ENCODE measurements around the gene PRICKLE2. TPM values are rescaled to one million over a fixed set of nuclear protein-coding genes. Genes with fewer than 3 reads are reported as not detected.
A peak's percentile ranks its signal among the peaks of the same experiment; 100 is the strongest.

Gene PRICKLE2
- total RNA-seq, 6 experiments from 2014 or later, result 2.4 to 4.4 (median 3.3) TPM

DNA sequence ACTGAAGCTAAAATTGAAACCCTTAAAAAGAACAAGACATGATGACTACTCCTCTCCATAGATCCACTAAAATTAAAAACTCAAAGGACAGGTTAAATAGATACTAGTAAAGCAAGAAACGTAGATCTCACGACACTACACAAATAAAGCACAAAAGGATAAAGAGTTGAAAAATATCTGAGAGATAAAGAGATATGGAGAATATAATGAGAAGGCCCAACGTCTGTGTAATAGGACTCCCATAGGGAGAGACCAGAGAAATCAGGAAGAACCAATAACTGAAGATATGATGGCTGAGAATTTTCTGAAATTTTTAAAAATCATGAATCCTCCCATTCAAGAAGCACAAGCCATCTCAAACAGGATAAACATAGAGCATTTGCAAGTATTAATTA lies 45.6 kb upstream of the PRICKLE2 start:
- H3K4me1 ChIP-seq, result peaks cover 0 to 27% (median 0%) of the 10 kb centered on the region in 4 donors
- no peaks in the 10 kb centered on the region for H3K36me3 ChIP-seq
- H3K27ac ChIP-seq, result no peak overlapping the region
- no peaks in the 10 kb centered on the region for H3K27me3 ChIP-seq
- DNase-seq, result no peak
- H3K9me3 ChIP-seq, result no peaks in the 10 kb centered on the region
- WGBS (ENCODE audit: insufficient coverage, low coverage, low lambda C conversion rate, missing lambda C conversion rate), result 65% methylated on average over 3 of the region's 3 CpGs
- H3K4me3 ChIP-seq, result no peak overlapping the region
- TF ChIP-seq, protein P1, sequence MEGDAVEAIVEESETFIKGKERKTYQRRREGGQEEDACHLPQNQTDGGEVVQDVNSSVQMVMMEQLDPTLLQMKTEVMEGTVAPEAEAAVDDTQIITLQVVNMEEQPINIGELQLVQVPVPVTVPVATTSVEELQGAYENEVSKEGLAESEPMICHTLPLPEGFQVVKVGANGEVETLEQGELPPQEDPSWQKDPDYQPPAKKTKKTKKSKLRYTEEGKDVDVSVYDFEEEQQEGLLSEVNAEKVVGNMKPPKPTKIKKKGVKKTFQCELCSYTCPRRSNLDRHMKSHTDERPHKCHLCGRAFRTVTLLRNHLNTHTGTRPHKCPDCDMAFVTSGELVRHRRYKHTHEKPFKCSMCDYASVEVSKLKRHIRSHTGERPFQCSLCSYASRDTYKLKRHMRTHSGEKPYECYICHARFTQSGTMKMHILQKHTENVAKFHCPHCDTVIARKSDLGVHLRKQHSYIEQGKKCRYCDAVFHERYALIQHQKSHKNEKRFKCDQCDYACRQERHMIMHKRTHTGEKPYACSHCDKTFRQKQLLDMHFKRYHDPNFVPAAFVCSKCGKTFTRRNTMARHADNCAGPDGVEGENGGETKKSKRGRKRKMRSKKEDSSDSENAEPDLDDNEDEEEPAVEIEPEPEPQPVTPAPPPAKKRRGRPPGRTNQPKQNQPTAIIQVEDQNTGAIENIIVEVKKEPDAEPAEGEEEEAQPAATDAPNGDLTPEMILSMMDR (IDR thresholded peaks at IDR 0.05), result no peak
- TF ChIP-seq POLR2A (IDR thresholded peaks at IDR 0.05), result no peak
- intact Hi-C loops (cut with DNase I), result no loop called here
- no peak for ATAC-seq

DNA sequence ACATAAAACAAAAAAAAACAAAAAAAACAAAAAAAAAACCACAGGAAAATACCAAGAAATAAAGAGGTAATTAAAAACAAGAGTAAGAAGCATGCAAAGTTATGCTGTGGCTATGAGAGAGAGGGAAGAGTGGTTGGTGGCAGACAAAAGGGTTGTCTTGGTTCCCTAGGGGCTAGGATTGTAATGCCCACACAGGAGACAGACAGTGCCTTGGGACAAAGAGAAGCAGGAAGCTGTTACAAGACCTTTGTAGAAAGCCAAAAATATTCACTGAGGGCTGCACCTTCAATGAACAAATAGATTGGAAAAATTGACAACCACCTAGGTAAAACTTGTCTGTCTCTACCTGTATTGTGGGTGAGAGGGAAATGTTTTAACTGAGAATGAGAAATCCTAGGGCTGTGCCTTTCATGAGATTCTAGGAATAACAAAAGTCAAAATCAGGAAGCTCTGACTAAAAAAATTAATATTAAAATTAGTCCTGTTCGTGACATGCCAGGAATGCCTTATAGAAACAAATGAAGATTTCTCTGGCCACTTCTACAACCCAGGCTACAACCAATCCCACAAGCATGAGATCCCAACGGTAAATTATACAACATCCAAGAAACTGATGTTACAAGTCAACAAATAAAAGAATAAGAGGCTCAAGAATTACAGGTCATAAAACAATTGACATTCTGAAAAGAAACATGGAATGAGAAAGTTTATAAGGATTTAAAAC lies 45.0 kb upstream of the PRICKLE2 start:
- H3K36me3 ChIP-seq, result no peaks in the 10 kb centered on the region
- TF ChIP-seq, protein P1 (IDR thresholded peaks at IDR 0.05), result no peak
- TF ChIP-seq POLR2A (IDR thresholded peaks at IDR 0.05), result no peak
- H3K27ac ChIP-seq, result no peak overlapping the region
- DNase-seq, result no peak
- no peaks in the 10 kb centered on the region for H3K27me3 ChIP-seq
- no peak for ATAC-seq
- no peaks in the 10 kb centered on the region for H3K9me3 ChIP-seq
- intact Hi-C loops (cut with DNase I), result no loop called here
- 78% methylated on average over 2 of the region's 2 CpGs for WGBS (ENCODE audit: insufficient coverage, low coverage, low lambda C conversion rate, missing lambda C conversion rate)
- no peak overlapping the region for H3K4me3 ChIP-seq
- H3K4me1 ChIP-seq, result peaks cover 0 to 27% (median 0%) of the 10 kb centered on the region in 4 donors

GRCh38 chr3:64268926-64269325 lies 43.7 kb upstream of the PRICKLE2 start:
- TF ChIP-seq, protein P1 (IDR thresholded peaks at IDR 0.05), result no peak
- Histone ChIP-seq H3K9me3 (no peaks in the 10 kb centered on the region), H3K36me3 (no peaks in the 10 kb centered on the region), H3K27ac (no peak overlapping the region), H3K27me3 (no peaks in the 10 kb centered on the region), H3K4me1 (peaks cover 0 to 27% (median 0%) of the 10 kb centered on the region in 4 donors), H3K4me3 (no peak overlapping the region)
- 42% methylated on average over 4 of the region's 4 CpGs for WGBS (ENCODE audit: insufficient coverage, low coverage, low lambda C conversion rate, missing lambda C conversion rate)
- ATAC-seq (no peak), DNase-seq (peak in 1 of 3 donors; percentile 52)
- intact Hi-C loops (cut with DNase I), result no loop called here

GRCh38 chr3:64267721-64268604 lies 42.7 kb upstream of the PRICKLE2 start:
- peak; percentile 42 to 65 (median 55) for DNase-seq
- Histone ChIP-seq H3K4me1 (peaks cover 0 to 27% (median 0%) of the 10 kb centered on the region in 4 donors), H3K27ac (peak overlapping the region; percentile 49 to 69 (median 60)), H3K4me3 (peak overlapping the region; percentile 42 to 53 (median 46)), H3K36me3 (no peaks in the 10 kb centered on the region), H3K27me3 (no peaks in the 10 kb centered on the region), H3K9me3 (no peaks in the 10 kb centered on the region)
- TF ChIP-seq, protein P1 (IDR thresholded peaks at IDR 0.05), result no peak
- TF ChIP-seq POLR2A (IDR thresholded peaks at IDR 0.05), result peak; percentile 56
- intact Hi-C loops (cut with DNase I), result no loop called here
- 8% methylated on average over 16 of the region's 33 CpGs for WGBS (ENCODE audit: insufficient coverage, low coverage, low lambda C conversion rate, missing lambda C conversion rate)
- ATAC-seq, result peak; percentile 55 to 76 (median 71)

Data from right lobe of liver (tissue), 6 donors.